ENCODE data around the gene GHITM.
"Not testable (repeated sequence)": the region's sequence is repeated elsewhere in the genome, so short reads cannot be mapped to it uniquely, and the experiment has no call there.

GHITM gene

DNA sequence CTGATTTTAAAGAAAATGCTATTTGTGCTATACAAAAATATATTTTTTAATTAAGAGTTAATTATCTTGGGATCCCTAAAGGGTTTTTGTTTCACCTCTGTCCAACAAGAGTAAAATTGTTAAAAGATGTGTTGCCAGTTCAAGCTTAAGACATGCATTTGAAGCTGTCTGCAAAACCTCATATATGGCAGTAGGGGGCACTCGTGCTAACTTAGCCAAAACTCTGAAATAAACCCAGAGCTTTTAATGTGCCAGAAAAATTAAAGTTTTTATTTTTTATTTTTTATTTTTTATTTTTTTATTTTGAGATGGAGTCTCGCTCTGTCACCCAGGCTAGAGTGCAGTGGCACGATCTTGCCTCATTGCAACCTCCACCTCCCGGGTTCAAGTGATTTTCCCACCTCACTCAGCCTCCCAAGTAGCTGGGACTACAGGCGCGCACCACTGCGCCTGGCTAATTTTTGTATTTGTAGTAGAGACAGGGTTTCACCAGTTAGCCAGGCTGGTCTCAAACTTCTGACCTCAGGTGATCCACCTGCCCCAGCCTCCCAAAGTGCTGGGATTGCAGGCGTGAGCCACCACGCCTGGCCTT lies 8.8 kb downstream of the GHITM start:
- not testable (repeated sequence) for DNase-seq

DNA sequence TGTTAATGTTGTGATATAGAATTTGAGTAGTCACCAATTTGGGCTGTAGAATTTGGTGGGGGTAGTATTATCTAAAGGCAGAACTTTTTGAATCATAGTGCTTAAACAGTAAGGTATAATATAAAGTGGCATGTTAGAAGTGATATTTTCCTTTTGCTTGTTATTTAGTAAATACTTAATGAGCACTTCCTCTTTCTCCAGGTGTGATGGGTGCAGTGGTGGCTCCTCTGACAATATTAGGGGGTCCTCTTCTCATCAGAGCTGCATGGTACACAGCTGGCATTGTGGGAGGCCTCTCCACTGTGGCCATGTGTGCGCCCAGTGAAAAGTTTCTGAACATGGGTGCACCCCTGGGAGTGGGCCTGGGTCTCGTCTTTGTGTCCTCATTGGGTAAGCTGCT lies 10.5 kb downstream of the GHITM start:
- no peak for DNase-seq

DNA sequence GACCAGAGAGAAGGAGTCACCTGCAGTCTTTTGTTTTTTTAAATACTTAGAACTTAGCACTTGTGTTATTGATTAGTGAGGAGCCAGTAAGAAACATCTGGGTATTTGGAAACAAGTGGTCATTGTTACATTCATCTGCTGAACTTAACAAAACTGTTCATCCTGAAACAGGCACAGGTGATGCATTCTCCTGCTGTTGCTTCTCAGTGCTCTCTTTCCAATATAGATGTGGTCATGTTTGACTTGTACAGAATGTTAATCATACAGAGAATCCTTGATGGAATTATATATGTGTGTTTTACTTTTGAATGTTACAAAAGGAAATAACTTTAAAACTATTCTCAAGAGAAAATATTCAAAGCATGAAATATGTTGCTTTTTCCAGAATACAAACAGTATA lies 13.5 kb downstream of the GHITM start:
- no peak for DNase-seq

DNA sequence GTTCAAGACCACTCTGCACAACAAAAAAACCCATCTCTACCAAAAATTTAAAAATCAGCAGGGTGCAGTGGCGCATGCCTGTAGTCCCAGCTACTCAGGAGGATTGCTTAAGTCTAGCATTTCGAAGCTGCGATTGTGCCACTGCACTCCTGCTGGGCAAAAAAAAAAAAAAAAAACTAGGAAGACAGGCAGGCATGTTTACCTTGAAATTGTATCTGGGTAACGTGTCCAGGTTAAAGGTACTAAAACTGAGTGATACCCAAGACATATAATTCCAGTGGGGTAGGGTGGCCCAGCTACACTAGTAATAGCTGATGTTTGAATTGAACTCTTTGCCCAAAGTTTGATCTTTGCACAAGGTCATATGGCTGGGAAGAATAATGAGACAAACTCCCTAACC lies 16.2 kb downstream of the GHITM start:
- no peak for DNase-seq

DNA sequence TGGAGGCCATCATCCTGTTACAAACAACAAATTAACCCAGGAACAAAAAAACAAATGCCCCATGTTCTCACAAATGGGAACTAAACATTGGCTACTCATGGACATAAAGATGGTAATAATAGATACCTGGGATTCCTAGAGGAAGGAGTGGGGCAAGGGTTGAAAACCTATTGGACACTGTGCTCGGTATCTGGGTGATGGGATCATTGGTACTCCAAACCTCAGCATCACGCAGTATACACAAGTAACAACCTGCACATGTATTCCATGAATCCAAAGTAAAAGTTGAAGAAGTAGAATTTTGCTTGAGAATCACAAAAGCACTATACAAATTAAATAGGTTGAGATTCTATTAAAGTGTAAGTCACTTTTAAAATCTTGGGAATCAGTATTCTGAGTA lies 16.7 kb downstream of the GHITM start:
- DNase-seq: no peak

DNA sequence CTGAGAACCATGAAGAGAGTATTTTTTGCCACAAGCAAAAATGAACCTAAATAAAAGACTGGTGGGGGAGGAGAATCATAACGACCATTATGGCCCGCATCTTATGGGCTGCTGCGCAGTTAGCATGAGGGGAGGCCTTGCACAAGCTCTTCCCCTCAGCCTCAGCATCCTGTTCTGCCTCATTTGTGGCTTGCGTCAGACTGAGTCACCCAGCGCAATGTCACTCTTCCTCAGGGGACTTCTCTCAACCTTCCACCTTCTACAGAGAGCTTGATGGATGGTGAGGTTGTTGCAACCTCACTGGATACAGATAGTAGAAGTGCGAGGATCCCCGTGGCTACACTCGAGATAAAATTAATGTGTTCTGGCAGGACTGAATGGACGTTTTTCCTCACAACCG lies 17.5 kb downstream of the GHITM start:
- DNase-seq: peak; percentile 49

DNA sequence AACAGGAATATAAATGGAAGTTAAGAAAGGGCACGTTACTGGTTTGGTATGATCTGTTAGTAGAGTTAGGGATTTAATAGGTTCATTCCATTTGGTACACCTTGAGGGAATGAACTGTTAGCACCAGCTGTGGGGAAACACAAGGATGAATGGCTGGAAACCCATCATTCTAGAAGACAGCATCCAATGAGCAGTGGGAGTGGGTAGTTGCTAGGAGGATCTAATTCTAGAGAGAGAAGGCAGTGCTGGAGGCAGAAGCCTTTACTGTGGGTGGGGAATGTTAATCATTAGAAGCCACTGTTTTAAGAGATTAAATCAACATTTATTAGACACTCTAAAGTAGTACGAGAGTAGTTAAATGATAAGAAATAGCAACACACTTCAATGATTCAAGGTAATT lies 18.8 kb downstream of the GHITM start:
- no peak for DNase-seq

DNA sequence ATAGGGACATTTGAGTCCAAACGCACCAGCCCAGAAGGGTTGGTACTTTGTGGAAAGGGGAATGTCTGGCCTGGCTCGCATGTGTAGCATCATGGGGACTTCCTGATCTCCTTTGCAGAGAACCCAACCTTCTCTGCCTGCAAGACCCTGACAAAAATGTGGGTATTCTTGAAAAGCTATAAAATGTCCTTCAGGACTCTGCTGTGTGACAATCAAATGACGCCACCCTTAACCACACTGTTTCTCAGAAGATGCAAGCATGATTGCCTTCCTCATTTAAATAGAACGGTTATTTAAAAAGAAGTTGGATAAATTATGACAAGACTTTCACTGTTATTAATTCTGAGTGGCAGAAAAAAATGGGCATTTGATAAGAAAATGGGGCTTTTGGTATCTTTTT lies 19.2 kb downstream of the GHITM start:
- no peak for DNase-seq

DNA sequence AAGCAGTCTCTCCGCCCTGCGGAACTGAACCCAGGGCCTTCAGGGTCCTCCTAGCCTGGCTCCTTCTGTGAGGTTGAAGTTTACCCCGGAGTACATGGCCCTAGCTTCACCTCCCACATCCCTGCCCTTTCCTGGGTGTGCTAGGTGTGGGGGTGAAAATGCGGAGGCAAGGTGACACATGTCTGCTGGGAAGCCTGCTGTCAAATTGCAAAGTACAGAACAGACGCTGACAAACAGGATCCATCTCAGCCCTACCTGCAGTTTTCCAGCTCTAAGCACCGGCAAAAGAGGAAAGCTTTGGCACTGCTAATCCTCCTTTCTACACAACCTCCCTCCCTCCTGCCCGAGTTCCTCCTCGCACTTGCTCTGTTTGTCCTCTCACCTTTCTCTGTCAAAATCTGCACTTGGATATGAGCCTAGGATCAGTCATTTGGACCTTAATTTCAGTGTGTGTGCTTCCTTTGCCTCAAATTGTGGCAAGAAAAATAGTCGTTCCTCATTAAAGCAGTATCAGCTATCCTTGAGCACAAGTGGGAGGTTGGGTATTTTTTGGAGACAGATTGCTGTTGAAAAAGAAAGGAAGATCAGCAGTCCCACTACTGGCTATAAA lies 19.9 kb downstream of the GHITM start:
- no peak for DNase-seq

DNA sequence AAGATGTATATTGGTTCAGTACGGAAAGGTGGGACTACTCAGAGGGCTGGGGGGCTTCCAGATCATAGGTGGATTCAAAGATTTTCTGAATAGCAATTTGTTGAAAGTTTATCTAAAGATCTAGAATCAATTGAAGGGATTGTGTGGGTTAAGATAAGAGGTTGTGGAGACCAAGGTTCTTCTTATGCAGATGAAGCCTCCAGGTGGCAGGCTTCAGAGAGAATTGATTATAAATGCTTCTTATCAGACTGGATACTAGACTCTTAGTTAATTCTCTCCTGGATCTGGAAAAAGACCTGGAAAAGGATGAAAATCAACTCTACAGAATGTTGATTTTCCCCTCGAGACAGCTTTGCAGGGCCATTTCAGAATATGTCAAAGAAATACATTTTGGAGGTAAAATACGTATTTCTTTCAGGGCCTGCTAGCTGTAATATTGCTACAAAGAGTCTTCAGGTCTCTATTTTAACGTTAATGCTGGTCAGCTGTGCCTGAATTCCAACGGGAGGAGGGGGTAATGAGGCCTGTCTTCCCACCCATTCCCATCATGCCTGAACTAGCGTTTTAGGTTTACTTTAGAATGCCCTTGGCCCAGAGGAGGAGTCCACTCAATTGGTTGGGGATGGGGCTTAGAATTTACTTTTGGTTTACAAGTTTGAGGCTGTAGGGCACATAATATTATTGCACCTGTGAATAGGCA lies 21.5 kb downstream of the GHITM start:
- DNase-seq: no peak

DNA sequence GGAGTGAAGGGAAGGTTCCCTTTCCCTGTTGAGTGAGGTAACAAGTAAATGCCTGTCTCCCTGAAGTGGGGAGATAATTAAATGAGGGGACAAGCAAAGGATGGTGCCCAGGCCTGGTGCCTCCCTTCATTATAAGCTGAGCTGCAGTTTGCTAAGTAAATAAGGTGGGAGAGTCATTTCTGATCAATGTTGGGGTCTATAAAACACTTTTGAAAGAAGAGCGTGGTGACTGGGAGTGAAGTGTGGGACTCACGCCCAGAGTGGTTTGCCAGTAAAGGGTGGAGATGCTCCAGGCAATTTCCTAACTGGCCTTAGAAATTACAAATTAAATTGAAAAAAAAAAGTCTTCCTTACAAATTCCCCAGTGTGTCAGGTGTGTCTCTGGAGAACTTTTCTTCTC lies 24.7 kb downstream of the GHITM start:
- DNase-seq: no peak

DNA sequence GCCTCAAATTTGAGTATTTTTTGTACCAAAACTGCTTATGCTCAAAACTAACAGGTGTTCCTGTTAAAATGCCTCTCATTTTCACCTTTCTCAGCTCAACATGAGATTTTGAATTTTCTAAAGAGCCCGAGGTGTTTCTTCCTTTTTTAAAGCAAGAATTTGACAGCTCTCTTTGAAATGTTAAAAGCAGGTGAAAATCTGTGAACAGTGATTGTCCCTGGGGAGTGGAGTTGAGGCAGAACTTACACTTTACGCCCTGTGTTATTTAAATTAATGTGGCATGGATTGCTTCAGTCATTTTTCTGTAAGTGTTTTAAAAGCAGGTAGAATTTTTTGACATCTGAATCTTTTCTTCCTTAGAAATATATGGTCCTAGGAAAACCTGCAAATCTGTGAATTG lies 25.1 kb downstream of the GHITM start:
- DNase-seq: no peak

DNA sequence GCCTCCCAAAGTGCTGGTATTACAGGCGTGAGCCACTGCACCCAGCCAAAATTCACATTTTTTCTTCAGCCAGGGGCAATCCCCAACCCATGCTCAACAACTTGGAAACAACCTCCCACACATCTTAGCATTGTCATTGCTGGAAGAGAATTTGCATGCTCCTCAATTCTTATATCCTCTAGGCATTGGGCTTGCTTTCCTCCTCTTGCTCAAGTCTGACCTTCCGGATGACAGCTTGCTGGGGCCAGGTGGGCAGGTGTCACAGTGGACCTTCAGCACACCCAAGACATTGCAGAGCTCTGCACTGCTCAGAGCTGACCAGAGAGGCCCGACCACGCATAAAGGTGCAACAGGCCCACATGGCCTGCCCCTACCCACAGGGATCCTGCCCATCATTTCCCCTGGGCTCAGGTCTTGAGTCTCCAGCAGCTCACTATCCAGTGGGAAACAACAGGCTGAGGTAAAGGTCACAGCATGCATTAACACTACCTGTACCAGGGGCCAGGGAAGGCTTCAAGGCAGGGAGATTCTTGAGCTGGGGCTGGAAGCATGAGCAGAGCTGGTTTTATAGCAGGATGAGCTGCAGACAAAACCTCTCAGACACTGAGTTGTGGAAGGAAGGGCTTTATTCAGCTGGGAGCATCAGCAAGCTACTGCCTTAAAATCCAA lies 27.4 kb downstream of the GHITM start:
- DNase-seq: no peak

DNA sequence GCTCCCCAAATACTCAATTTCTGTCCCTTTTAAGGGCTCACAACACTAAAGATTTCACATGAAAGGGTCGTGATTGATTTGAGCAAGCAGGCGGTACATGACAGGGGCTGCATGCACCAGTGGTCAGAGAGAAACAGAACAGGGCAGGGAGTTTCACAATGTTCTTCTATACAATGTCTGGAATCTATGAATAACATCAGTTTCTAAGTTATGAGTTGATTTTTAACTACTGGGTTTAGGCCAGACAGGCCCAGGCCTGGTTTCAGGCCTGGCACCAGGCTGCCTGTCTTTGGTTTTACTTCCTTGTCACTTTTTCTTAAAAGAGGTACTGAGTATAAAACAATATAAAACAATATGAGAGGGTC lies 28.0 kb downstream of the GHITM start:
- DNase-seq: not testable (repeated sequence)

DNA sequence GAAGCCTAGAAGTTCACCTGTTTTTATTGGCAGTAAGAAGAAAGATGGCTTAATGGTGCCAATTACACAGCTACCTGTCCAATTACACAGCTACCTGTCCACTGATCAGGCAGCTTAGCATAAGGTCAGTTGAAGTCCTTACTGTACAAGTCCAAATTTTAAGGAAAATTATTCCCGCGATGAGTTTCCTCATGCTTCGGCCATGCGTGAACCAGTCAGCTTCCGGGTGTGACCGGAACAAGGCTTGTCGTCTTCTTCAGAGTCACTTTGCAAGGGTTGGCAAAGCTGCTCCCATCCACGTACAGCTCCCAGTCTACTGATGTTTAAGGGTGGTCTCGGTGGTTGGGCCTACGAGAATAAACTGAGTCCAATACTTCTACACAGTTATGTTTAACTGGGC lies 29.1 kb downstream of the GHITM start:
- not testable (repeated sequence) for DNase-seq

DNA sequence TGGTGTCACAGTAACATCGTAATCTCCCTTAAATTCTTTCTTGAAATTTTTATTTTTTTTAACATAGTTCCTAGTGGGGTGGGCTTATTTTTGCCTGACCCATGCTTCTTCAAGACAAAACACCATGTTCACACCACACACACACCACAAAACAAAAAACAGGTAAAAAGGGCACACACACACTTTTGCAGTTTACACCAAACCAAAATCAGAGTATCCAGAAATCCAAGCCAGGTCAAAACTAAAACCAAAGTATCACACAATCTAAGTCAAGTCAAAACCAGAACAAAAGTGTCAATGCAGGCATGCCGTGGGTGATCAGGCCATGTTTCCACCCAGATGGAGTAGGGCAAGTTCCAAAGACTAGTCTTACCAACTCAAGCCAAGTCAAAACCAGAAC lies 31.9 kb downstream of the GHITM start:
- DNase-seq: not testable (repeated sequence)

DNA sequence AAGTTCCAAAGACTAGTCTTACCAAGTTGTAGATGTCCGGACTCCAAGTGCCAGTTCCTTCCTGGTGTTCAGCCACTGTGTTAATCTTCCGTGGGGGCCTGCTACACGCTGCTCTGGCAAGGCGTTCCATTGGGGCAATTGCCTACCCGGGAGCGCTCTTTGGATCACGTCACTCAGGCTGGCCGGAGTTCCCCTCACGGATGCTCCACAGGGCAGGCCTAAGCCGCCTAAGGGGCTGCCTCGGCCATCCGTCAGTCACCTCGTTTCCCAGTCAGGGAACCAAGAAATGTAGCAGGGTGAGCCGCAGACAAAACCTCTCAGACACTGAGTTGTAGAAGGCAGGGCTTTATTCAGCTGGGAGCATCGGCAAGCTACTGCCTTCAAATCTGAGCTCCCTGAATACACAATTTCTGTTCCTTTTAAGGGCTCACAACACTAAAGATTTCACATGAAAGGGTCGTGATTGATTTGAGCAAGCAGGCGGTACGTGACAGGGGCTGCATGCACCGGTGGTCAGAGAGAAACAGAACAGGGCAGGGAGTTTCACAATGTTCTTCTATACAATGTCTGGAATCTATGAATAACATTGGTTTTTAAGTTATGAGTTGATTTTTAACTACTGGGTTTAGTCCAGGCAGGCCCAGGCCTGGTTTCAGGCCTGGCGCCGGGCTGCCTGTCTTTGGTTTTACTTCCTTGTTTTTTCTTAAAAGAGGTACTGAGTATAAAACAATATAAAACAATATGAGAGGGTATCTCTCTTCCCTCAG lies 32.6 kb downstream of the GHITM start:
- not testable (repeated sequence) for DNase-seq

DNA sequence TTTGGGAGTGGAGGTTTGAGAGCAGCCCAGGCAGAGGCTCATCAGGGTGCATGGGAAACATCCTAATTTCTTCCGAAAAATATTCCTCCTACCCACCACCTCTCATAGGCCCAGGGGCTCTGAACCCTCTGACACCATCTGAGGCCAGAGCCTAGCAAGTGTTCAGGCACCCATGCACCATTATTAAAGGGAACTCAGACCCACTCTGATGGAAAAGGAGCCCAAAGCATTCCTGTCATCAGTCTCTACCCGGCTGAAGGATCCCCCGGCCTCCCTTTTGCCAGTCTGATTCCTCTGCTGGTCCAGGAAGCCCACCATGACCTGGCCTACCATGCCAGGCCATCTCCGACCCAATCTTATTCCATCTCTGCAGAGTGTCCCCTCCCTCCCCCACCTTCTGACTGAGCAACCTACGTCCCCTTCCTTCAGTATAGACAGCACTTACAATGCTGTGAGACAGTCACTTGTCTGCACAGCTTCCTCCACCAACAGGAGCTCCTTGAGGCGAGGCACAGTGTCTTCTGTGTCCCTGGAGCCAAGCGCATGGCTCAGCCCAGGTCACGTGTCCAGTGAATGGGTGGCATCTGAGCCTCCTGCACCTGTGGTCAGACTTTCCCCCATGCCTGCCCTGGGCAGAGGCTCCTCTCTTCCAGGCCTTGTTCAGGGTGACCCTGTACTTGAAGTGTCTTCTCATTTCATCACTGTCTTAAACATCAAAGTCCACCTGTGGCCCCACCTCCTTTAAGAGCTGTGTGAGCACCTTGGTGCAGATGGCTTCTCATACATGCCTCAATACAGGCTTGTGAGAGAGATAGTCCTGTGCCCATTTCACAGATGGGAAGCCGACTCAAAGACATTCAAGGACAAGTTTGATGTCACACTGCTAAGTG lies 33.4 kb downstream of the GHITM start:
- no peak for DNase-seq

DNA sequence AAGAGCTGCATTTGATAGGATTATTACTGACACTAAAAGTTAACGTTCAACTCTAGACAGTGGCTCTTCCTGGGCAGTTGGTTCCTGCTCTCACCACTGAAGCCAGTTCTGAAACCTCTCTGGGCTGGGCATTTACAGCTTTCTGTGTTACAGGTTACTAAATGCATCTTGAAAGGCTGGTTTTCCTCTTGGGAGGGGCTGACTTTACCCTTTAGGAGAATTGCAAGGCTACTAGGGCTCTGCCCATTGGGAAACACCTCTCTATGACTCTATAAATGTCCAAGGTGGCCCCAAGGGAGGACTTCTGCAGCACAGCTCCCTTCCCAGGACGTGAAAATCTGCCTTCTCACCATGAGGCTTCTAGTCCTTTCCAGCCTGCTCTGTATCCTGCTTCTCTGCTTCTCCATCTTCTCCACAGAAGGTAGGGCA lies 34.2 kb downstream of the GHITM start, which contains the start of gene GPR15LG:
Gene GPR15LG (plus strand): TSS at position 301 of the 429 bp plus-strand sequence. CDS start 51 bp downstream, at position 352.
- no peak for DNase-seq

DNA sequence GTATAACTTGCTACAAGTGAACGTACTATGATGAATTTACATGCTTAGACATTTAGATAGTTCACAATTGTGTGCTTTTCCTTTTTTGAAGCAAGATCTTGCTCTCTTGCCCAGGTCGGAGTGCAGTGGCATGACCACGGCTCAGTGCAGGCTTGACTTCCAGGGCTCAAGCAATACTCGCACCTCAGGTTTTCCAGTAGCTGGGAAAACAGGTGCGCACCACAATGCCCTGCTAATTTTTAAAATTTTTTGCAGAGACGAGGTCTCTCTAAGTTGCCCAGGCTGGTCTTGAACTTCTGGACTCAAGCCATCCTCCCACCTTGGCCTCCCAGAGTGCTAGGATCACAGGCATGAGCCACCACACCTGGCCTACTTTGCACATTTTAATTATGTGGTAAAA lies 36.1 kb downstream of the GHITM start:
- DNase-seq: no peak

DNA sequence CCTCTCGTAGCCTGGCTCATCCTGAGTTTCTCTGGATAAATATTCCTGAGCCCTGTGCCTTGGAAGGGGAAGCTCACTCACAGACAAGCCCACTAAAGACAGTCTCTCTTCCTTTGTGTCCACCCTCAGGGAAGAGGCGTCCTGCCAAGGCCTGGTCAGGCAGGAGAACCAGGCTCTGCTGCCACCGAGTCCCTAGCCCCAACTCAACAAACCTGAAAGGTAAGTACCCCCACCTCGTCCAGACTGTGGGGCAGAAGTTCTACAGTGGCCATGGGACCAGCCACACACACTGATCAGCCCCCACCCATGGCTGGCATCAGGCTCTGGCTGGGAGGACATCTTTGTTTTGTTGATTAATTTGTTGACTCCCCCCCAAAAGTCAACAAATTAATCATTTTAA lies 37.0 kb downstream of the GHITM start:
- no peak for DNase-seq

DNA sequence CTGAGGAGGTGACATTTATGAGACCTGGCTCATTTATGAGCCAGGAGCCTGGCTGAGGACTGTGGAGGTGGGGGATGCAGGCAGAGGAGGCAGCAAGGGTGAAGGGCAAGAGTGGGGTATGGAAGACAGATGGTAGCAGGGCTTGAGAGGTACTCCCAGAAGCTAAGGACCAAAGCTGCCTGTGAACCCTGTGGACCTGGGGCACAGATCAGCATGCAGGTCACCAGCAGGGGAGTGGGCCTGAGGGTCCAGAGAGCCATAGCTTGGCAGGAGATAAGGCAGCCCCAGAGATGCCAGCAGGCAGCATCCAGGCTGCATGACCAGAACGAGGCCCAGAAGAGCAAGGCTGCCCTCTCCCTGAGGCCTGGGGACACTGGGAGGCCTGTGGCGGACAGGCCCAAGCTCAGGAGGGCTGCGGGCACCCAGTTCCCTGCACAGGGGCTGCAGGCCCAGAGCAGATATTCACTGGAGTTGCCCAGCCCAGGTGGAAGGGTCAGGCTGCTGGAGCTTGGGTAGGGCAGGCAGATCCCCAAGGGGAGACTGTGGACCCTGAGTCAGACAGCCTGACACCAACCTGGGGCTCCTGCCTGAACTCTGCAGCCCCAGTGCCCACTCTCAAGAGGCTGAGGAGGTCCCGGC lies 37.6 kb downstream of the GHITM start:
- no peak for DNase-seq
